ENCODE measurements around the gene WDR18.
"Not testable (repeated sequence)": the region's sequence is repeated elsewhere in the genome, so short reads cannot be mapped to it uniquely, and the experiment has no call there.

WDR18 gene

GRCh38 chr19:950352-951066 is 33.6 kb upstream of the WDR18 start:
- no peak for DNase-seq

GRCh38 chr19:952049-952679 is 32.0 kb upstream of the WDR18 start:
- DNase-seq: no peak

- no peak for DNase-seq
These were observed 31.3 kb upstream of the WDR18 start for GRCh38 chr19:952680-953444.

DNA sequence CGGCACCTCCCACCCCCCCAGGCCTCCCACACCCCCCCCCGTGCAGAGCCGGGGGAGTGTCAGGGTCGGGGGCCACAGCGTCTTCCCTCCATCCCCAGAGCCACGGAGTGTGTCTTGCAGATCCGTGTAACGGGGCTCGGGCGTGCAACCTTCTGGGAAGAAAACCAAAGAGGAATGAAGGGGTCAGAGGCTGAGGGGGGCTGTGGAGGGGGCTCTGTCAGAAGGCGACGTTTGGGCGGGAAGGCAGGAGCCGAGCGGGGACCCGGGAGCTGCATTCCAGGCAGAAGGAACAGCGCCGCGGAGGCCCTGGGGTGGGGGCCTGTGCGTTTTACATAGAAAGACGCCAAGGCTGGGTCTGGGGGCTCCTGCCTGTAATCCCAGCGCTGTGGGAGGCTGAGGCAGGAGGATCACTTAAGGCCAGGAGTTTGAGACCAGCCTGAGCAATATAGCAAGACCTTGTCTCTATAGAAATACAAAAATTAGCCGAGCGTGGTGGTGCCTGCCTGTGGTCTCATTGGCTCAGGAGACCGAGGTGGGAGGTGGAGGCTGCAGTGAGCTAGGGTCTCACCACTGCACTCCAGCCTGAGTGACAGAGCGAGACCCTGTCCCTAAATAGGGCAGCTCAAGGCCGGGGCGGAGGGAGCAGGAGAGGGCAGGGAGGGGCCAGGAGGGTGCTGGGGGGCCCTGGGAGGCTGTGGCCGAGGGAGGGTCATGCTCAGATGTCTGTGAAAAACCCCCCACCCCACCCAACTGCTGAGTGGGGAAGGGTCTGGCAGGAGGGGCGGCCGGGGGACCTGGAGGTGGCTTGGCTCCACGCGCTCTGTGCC is 30.5 kb upstream of the WDR18 start:
- DNase-seq: no peak

DNA sequence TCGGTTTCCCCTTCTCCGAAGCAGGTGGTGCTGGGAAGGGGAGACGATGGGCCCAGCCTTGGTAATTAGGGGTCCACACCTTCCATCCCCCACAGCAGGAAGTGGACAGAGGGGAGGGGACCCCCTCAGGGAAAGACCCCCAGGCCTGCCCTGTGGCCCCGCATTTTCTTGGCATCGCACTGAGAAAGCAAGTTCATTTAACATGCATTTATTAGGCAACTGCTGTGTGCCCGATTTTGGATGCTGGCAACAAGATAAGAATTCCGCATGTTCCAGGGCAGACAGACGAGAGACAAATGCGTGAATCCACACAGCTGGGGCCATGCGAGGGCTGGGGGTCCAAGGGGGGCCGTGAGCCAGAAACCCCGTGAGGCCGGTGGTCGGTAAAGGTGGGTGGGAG is 29.9 kb upstream of the WDR18 start:
- DNase-seq: no peak

GRCh38 chr19:954672-955494 is 29.3 kb upstream of the WDR18 start:
- DNase-seq: no peak

DNA sequence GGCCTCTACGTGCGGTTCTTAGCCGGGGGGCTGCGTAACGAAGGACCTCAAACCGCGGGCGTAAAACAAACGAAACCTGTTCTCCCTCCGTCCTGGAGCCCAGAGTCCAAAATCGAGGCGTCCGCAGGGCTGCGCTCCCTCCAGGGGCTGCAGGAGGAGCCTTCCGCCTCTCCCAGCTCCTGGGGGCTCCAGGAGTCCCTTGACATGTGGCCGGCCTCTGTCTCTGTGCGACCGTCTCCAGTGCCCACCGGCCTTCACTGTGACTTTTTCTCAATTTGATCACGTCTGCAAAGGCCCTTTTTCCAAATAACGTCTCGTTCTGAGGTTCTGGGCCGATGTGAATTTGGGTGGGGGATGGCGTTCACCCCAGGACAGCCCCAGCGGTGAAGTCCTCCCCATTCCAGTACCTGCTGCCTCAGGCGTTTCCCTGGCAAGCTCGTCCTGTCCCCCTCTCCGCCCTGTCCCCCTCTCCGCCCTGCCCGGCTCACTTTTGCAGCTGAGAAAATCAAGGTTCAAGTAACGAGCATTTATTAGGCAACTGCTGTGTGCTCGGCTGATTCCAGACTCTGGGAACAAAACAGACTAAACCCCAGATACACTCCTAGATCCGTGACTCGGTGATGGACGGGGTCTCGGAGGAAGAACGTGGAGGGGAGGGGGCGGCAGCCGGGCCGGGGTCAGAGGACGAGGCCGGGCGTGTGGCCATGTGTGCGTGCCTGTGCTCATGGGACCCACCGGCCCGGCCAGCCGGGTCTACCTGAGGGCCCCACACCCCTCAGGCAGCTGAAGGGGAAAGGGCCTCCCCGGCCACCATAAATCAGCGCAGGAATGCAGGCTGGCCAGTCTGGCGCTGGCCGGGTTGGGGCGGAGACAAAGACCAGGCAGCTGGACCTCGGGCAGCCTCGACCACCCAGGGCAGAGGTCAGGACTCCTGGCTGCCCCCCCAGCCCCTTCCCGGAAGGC is 28.1 kb upstream of the WDR18 start:
- DNase-seq: no peak

DNA sequence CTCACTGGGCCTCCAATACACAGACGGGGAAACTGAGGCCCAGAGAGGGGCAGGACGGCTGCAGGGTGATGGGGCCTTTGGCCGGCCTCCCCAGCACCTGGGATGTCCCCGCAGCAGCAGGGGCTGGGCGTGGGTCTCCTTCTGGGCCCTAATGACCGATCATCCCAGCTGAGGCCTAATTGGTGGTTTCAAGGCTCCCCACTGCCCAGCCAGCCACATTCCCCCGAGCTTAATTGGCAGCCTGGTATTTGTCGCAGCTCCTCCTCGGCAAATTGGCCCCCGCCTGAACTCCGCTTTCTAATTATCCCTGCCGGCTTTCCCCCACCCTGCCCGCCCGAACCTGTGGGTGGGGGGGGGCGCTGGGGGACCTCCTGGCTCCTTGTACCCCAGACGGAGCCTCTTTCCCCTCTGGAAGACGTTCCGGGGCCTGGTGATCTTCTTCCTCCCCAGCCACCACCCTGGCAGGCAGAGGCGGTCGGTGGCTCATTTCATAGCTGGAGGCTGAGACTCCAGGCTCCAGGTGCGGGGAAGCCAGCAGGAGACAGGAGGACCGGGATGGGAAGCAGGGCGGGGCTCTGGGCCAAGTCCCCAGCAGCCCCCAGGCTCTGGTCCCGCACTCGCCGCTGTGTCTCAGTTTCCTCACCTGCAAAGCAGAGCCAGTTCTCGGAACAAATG is 27.2 kb upstream of the WDR18 start:
- no peak for DNase-seq

- DNase-seq: not testable (repeated sequence)
These were observed 26.6 kb upstream of the WDR18 start for GRCh38 chr19:957578-957977.

DNA sequence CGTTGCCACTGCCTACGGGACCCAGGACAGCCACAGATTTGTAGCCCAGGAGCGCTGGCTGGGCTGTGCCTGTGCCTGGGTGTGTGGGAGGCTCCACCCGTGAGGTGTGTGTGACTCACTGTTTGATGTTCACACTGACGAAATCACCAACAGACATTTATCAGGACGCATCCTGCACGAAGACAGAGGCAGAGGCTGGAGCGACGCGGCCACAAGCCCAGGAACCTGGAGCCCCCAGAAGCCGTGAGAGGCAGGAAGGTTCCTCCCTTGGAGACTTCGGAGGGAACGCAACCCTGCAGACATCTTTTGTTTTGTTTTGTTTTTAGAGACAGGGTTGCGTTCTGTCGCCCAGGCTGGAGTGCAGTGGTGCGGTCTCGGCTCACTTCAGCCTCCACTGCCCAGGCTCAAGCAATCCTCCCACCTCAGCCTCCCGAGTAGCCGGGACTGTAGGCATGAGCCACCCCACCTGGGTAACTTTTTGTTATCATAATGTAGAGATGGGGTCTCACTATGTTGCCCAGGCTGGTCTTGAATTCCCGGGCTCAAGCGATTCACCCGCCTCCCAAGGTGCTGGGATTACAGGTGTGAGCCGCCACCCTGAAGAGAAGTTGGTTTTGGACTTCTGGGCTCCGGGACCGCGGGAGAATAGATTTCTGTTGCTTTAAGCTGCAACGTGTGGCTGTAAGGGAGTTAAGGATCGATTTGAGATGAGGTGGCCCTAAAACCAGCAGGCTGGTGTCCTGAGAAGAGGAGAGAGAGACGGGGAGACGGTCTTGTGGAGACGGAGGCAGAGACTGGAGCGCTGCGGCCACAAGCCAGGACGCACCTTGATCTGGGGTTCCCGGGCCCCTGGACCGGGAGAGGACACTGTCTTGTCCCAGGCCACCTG is 24.9 kb upstream of the WDR18 start:
- no peak for DNase-seq

- no peak for DNase-seq
These were observed 24.1 kb upstream of the WDR18 start for GRCh38 chr19:960020-960419.

- DNase-seq: no peak
These were observed 23.6 kb upstream of the WDR18 start for GRCh38 chr19:960601-960938.

DNA sequence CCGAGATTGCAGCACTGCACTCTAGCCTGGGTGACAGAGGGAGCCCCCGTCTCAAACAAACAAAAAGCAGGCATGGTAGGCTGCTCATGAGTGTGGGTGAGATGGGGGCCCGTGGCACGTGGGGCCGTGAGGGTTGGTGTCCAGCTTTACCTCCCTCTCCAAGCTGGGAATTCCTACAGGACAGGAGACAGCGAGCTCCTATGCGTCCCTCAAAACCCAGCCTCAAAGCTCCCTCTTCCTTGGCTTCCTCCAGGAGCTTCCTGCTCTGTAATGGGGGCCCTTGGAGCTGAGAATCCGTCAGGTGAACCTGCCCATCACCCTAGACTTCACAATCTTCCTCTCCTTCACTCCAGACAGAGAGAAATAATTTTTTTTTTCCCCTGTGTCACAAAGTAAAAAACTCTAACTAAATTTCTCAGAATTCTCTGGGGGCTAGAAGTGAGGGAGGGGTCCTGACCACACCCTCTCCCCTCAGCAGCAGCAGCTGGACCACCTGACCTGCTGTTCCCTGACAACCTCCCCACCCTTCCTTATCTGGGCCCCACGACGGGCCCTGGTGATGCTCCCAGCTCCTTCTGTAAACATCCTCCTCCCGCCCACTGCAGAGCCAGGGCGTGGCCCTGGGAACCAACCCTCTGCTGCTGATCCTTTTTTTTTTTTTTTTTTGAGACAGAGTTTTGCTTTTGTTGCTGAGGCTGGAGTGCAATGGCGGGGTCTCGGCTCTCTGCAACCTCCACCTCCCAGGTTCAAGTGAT is 22.1 kb upstream of the WDR18 start:
- no peak for DNase-seq

DNA sequence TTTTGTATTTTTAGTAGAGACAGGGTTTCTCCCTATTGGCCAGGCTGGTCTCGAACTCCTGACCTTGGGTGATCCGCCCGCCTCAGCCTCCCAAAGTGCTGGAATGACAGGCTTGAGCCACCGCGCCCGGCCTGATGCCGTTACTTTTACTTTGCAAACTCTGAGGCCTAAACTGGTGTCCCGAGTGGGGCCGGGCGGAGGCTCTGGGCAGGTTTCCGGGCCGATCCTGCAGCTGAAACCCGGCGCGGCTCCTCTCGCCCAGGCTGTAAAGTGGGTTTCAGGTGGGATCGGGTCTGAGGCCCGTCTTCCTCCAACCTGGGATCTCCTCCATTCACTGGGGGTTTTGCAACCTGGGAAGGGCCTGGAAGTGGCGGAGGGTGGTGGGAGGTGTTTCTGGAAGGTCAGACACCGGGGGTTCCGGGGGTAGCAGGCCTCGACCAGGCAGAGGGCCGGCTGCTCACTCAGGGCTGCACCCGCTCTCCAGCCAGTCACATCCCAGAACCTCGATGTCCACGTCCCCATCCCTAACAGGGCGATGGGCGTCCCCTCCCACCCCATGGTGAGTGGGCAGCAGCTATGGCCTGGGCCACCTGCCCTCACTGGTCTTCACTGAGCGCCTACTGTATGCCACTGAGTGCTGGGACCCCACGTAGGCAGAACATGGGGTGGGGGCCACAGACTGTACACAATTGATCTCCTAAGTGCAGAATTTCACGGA is 21.3 kb upstream of the WDR18 start:
- DNase-seq: no peak

- DNase-seq: no peak
These were observed 20.6 kb upstream of the WDR18 start for GRCh38 chr19:963486-963951.

DNA sequence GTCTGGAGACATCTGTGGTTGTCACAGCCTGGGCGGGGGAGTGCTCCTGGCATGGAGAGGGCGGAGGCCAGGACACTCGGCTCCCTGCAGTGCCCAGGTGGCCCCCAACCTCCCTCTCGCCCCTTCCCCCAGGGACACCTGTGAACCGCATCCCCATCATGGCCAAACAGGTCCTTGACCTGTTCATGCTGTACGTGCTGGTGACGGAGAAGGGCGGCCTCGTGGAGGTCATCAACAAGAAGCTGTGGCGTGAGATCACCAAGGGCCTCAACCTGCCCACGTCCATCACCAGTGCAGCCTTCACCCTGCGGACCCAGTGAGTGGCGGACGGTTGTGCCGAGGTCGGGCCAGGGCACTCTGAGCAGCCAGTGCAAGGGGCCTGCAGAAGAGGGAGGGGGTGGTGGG is 20.0 kb upstream of the WDR18 start:
- DNase-seq: no peak

DNA sequence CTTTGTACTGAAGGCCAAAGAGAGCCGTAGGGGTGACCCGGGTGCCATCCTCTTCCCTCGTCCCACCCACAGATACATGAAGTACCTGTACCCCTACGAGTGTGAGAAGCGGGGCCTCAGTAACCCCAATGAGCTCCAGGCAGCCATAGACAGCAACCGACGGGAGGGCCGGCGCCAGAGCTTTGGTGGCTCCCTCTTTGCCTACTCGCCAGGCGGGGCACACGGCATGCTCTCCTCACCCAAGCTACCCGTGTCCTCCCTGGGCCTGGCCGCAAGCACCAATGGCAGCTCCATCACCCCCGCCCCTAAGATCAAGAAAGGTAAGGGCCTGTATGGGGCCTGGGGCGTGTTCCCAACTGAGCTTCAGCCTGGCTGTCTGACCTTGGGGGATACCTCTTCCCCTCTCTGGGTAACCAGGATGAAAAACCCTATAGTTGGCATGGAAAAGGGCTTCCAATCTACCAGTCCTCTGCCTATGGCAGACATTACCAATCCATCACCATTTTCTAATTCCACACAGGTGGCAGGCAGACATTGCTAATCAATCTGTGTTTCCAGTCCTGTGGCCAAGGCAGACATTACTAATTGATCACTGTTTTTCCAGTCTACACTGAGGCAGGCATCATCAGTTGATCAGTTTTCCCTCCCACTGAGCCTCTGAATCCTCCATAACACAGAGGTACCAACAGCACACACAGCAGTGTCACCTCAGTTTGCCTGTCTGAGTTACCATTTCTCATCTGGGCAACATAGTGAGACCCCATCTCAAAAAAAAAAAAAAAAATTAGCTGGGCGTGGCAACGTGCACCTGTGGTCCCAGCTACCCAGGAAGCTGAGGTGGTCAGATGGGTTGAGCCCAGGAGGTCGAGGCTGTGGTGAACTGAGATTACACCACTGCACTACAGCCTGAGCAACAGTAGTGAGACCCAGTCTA is 19.1 kb upstream of the WDR18 start:
- DNase-seq: no peak

Data from central memory CD4-positive, alpha-beta T cell (primary cell).